Dermis microvascular lymphatic vessel endothelial cell (primary cell): ENCODE results near the gene GARS1. TPM values are rescaled to one million over a fixed set of nuclear protein-coding genes. Genes with fewer than 3 reads are reported as not detected.
"Not testable (repeated sequence)": the region's sequence is repeated elsewhere in the genome, so short reads cannot be mapped to it uniquely, and the experiment has no call there.

Experiments
- DNase-seq, 2 donors: peaks; one replicate each; pipeline versions ENCODE4 v3.0.0 to v3.0.0-alpha.2; 2010; ENCODE audit warnings: low read depth in 2 of 2
- total RNA-seq: library from RNA; depleted of rRNA; stranded (reverse); fragments of >200 nt; gene quantifications from 2 replicates; pipeline ENCODE4 v1.2.1, GENCODE V29; 2014

Gene GARS1
- total RNA-seq, 1 donor from 2014 or later, result 68.9 TPM

GRCh38 chr7:30627026-30627425 lies 32.3 kb downstream of the GARS1 start:
- no peak for DNase-seq

- no peak for DNase-seq
Observed at GRCh38 chr7:30630986-30631385, 36.3 kb downstream of the GARS1 start.

- DNase-seq, result no peak
Observed at GRCh38 chr7:30633223-30633622, 38.5 kb downstream of the GARS1 start.

DNA sequence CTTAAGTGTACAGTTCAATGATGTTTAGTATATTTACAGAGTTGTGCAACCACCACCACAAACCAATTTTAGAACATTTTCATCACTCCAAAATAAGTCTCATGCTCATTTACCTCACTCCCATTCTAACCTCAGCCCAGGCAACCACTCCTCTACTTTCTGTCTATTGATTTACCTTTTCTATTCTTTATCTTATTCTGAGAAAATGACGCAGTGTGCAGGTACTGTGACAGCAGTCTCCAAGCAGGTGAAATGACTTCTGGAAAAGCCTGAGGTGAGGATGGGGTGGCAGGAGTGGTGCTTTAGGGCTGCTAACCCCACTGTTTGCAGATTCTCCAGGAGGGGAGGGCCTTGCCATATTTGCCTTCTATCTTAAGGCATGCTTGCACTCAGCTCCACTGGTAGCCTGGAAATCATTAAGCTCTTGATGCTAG lies 39.5 kb downstream of the GARS1 start:
- no peak for DNase-seq

DNA sequence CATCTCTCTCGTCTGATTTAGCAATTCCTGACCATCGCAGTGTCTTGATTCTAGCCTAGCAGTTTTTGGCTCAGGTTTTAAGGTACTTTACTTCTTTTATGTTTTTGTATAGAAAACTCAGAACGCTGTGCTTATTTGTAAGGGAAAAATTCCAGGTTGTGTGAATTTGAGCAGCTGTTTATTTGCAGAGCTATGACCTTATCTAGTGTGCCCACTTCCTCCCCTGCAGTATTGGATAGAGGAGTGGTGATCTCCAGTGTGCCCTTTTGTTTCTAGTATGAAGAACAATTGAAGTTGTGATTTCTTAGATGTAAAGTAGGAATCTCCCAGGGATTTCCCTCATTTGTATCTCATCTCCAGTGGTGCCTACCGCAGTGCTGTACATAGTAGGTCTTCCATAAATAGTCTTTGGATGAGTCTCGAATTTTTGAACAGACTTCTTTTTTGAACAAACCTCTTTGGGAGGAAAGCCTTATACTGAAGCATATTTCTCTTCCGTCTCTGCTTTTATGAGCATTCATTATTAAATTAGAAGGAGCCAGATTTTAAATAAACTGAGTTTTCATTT lies 40.0 kb downstream of the GARS1 start:
- no peak for DNase-seq

- no peak for DNase-seq
Observed at GRCh38 chr7:30635798-30636197, 41.1 kb downstream of the GARS1 start.

GRCh38 chr7:30642322-30642721 lies 47.6 kb downstream of the GARS1 start:
- DNase-seq, result not testable (repeated sequence)

- DNase-seq, result no peak
Observed at GRCh38 chr7:30642789-30643188, 48.1 kb downstream of the GARS1 start.

GRCh38 chr7:30644286-30644955 lies 49.7 kb downstream of the GARS1 start:
- no peak for DNase-seq

DNA sequence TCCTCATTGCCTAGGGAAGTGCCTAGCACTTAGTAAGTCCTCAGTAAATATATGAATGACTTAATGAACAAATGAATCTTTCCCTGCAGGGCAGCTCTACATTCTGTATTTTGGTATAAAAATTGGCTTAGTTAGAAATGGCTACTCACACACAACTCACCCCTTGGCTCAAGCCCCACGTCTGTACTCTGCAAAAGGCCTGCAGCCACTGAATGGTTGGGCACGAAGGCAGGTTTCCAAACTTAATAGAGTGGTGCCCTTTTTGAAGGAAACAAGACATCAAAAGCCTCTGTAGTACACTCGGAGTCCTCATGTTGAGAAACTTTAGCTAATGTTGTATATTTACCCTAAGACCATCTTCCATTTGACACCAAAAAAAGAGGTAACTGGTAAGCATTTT lies 51.0 kb downstream of the GARS1 start:
- no peak for DNase-seq

GRCh38 chr7:30646154-30646553 lies 51.5 kb downstream of the GARS1 start:
- DNase-seq, result no peak

- DNase-seq, result no peak
Observed at GRCh38 chr7:30647589-30648364, 53.1 kb downstream of the GARS1 start.

- no peak for DNase-seq
Observed at GRCh38 chr7:30648744-30649540, 54.3 kb downstream of the GARS1 start.

GRCh38 chr7:30649717-30650420 lies 55.2 kb downstream of the GARS1 start:
- no peak for DNase-seq

- DNase-seq, result no peak
Observed at GRCh38 chr7:30650421-30650808, 55.7 kb downstream of the GARS1 start.

- no peak for DNase-seq
Observed at GRCh38 chr7:30652132-30652531, 57.5 kb downstream of the GARS1 start.

DNA sequence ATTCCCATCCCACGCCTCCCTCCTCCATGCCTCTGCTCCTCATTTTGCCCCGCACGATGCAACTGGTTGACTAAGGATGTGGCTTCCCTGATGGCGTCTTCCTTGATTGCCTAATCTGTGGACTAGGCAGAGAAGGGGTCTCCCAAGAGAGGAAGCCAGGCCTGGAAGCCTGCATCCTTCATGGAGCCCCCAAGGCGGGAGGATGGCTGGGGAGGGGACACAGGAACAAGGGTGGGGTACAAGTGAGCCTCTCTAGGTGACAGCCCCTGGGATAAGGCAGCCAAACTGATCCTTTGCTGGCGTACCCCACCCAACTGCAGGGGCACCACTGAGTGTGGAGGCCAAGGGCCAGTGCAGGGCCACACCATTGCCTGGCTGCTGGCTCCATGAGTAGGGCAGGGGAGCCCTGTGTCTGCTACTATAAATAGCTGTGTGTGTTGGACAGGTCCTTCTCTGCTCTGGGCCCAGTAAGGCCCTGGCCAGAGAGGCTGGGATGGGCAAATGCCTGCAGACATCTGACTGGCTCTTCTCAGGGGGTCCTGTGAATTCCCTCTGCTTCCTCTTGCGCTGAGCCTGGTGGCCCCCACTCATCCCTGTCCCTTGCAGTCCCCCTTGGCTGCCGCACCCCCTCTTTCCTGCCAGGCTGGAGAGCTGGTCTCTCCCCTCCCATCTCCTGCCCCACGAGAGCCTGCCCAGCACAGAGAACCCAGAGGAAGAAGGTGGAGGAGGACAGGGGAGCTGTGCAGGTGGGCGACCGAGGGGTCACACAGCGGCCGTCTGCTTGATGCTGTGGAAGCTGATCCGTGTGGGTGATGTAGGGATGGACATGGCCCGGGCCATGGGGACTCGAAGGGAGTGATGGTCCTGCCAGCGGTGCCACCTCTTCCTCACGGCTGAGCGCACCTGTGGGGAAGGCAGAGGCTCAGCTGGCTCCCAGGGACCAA lies 58.3 kb downstream of the GARS1 start:
- no peak for DNase-seq

DNA sequence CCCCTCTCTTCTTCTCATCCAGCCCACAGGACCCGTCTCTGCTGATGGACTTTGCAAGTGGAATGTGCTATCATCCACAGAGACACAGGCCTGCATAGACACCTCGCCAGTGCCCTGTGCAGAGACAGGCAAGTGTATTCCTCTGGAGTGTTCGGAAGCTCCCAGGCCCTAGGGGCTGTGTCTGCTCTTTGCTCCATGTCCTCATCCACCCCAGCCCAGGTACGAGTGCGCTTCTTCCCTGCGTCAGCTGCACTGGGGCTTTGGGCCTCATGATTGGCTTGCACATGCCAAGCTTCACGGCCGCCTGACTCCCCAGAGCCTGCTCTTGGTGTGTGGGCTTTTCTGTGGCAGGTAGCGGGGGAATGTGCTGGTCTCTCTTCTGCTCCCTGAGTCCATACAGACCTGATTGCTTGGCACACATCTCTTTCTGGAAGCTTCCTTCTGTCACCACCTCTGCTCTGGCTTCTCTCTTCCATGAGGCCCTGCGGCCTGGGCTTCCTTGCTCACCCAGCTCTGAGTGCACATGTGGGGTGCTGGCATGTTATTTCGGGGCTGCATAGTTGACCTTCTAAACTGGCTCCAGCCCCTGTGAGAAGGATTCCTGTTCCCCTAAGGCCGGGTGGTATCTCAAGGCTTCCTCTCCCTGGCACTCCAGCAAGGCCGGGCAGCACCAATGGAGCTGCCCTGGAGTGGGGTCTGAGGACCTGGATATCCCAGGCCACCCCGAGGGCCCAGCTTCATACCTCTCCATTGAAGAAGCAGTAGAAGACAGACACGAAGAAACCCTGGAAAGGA lies 59.8 kb downstream of the GARS1 start:
- no peak for DNase-seq
